HG02571 (cell line): ENCODE measurements around the gene PRR36.
A peak's percentile ranks its signal among the peaks of the same experiment; 100 is the strongest.
"Not testable (repeated sequence)": the region's sequence is repeated elsewhere in the genome, so short reads cannot be mapped to it uniquely, and the experiment has no call there.

Experiments
- ATAC-seq: cut with Tn5 transposase; IDR thresholded peaks from one replicate; pipeline ENCODE4 v1.9.1; 2021; ENCODE audit warnings: mild to moderate bottlenecking, moderate library complexity; ENCODE audit not compliant: unreplicated experiment

Gene PRR36

DNA sequence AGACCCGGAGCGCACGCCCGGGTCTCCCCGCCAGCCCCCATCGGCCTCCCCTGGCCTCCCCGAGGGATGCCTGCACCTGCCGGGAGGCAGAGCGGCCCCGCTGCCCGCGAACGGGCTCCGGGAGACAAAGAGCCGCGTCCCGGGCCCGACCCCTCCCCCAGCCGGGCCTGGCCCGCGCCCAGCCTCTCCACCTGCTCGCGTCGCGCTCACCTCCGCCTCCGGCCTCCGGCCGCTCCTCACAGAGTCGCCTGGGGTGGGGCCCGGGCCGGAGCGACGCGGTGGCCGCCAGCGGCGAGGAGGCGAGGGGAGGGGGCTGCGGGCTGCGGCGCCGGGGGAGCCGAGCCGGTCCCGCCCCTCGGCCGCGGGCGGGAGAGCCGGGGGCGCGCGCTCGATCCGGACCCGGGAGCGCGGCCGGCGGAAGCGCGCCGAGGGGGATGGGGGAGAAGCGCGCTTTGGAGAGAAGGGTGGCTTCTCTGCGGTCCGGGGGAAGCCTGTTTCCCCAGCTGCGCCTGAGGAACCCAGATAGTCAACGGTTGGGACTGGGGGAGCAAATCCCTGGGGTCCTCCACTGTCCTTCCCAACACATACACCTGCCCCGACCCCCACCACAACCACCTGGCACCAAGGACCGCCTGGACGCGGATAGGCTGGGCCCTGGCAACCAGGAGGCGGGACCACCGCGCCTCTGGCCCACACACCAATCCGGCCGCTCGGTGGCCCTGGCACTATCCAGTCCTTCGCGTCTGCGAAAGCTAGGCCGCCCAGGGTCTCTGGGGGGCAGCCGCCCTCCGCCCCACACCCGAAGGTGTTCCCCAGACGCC is at the start of gene PRR36:
Gene PRR36, minus strand, starts transcription at position 315 of the 821 bp plus-strand sequence. CDS start 701 bp downstream, outside the sequence.
- ATAC-seq: no peak

GRCh38 chr19:7923295-7924191 is 49.4 kb upstream of the PRR36 start:
- no peak for ATAC-seq

GRCh38 chr19:7922836-7923195 is 48.6 kb upstream of the PRR36 start:
- no peak for ATAC-seq

- ATAC-seq: no peak
Observed at GRCh38 chr19:7921967-7922835, 48.0 kb upstream of the PRR36 start.

GRCh38 chr19:7921302-7921966 is 47.2 kb upstream of the PRR36 start:
- ATAC-seq: no peak

- peak; percentile 37 for ATAC-seq
Observed at GRCh38 chr19:7920519-7921301, 46.5 kb upstream of the PRR36 start.

GRCh38 chr19:7919610-7920518 is 45.7 kb upstream of the PRR36 start, which contains the start of gene SNAPC2:
Gene SNAPC2, plus strand, starts transcription at chr19:7920338. Its CDS starts 29 bp downstream, at chr19:7920367.
- peak; percentile 40 for ATAC-seq

GRCh38 chr19:7918615-7919421 is 44.6 kb upstream of the PRR36 start:
- no peak for ATAC-seq

DNA sequence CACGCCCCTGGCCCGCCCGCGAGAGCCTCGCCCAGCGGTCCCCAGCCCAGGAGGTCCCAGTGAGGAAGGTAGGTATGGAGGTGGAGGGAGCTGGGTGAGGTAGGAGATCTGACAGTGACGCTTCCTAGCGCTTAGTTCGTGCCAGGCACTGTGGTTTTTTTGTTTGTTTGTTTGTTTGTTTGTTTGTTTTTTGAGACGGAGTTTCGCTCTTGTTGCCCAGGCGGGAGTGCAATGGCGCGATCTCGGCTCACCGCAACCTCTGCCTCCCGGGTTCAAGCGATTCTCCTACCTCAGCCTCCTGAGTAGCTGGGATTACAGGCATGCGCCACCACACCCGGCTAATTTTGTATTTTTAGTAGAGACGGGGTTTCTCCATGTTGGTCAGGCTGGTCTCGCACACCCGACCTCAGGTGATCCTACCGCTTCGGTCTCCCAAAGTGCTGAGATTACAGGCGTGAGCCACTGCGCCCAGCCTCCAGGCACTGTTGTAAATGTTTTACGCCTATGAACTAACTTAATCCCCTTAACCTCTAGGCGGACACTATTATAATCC is 43.9 kb upstream of the PRR36 start:
- not testable (repeated sequence) for ATAC-seq

DNA sequence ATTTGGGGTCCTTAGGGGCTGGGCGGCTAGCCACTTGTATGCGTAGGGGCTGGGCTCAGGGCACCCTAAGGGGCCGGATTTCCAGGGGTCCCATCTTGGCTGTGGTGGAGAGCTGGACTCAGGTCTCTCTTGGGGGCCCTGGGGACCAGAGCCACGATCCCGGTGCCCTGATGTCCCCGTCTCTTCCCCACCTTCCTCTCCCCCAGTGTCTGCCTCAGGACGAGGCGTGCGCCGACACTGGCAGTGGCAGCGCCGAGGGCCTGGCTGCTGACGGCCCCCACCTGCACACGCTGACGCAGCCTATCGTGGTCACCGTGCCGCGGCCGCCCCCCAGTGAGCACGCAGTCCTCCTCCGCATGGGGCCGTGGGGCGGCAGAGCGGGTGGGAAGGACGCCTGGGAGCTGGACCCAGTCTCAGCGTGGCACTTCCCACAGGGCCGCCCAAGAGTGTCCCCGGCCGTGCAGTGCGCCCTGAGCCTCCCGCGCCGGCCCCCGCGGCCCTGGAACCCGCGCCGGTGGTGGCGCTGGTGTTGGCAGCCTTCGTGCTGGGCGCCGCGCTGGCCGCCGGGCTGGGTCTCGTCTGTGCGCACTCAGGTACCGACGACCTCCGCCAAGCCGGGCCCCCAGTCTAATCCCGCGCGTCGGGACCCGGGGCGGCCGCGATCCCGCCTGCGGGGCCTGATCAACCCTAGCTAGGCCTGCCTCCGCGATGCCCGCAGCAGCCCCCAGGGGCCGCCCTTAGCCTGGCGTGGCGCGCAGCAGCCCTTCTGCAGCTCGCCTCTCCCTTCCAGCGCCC is 43.3 kb upstream of the PRR36 start:
- no peak for ATAC-seq

DNA sequence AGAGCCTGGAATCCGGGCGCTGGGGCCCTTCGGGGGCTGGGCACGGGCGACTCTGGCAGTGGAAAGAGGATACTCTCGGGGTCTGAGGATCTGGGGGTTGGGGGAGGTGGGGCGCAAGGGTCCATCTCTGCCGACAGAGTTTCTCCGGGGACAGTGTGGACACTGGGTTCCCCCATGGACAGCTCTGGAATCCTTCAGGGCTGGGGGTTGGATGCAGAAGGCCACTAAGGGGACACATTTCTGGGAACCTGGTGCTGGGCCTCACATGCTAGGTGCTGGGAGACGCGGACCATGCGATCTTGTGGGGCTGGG is 42.7 kb upstream of the PRR36 start:
- no peak for ATAC-seq

DNA sequence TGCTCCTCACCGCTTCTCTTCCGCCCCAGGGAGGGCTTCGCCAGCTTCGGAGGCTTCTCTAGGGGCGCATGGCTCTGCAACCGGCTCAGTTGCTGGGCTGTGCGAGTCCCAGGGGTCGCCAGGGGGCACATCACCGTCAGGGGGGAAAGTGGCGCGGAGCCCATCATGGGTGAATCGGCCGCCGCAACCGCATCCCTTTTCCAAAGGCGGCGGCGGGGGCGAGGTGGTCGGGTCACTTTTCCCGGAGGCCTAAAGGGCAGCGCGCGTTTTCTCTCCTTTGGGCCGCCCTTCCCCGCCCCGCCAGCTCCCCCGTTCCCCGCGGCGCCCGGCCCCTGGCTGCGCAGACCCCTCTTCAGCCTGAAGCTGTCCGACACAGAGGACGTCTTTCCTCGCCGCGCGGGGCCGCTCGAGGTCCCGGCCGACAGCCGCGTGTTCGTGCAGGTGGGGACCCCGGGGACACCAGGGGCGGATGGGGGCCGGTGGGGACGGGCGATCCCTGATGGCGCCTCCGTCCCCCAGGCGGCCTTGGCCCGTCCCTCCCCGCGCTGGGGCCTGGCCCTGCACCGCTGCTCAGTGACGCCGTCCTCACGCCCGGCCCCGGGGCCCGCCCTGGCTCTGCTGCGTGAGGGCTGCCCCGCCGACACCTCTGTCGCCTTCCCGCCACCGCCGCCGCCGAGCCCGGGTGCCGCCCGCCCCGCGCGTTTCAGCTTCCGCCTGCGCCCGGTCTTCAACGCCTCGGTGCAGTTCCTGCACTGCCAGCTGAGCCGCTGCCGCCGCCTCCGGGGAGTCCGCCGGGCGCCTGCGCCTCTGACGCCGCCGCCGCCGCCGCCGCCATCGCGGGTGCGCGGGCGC is 42.1 kb upstream of the PRR36 start:
- no peak for ATAC-seq

GRCh38 chr19:7915250-7916102 is 41.3 kb upstream of the PRR36 start:
- no peak for ATAC-seq

GRCh38 chr19:7914598-7915045 is 40.4 kb upstream of the PRR36 start, which contains the start of gene TGFBR3L:
Gene TGFBR3L, plus strand, starts transcription at chr19:7914830.
- no peak for ATAC-seq

DNA sequence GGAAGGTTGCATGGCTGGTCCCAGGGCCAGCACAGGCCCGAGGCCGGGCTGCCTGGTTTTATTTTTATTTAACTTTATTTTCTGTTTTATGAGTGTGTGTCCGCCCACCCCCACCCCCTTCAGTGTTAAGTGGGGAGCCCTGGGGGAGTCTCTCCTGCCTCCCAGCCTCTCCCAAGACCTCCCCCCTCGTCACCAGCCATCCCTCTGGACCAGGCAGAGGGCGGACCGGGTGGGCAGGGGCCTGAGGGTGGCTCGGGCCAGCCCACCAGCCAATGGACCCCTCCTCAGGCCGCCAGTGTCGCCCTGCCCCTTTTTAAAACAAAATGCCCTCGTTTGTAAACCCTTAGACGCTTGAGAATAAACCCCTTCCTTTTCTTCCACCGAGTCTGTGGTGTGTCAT is 39.9 kb upstream of the PRR36 start:
- ATAC-seq: no peak
